ENCODE results near the gene JAZF1.

Gene JAZF1

GRCh38 chr7:28192786-28193585 is 12.4 kb upstream of the JAZF1 start:
- no peak for DNase-seq (ENCODE audit: low read depth)
- TF ChIP-seq CTCF (IDR thresholded peaks at IDR 0.05; ENCODE audit: low read length, missing control alignments): no peak
- no peak overlapping the region for H3K4me3 ChIP-seq (replicated peaks; ENCODE audit: low read depth, low read length)

GRCh38 chr7:28191751-28192150 is 11.2 kb upstream of the JAZF1 start:
- no peak for DNase-seq (ENCODE audit: low read depth)
- no peak for TF ChIP-seq CTCF (IDR thresholded peaks at IDR 0.05; ENCODE audit: low read length, missing control alignments)
- H3K4me3 ChIP-seq (replicated peaks; ENCODE audit: low read depth, low read length): no peak overlapping the region

DNA sequence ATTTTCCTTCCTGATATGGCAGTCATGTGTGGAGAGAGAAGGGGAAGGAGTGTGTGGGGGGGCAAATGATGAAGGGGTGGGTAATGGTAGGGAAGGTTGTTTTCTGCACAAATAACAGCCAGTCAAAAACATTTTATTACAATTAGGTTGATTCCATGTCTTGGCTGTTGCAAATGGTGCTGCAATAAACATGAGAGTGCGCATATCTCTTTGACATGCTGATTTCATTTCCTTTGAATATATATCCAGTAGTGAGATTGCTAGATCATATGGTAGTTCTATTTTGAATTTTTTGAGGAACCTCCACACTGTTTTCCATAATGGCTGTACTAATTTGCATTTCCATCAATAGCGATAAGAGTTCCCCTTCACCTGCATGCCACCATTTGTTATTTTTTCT is 10.6 kb upstream of the JAZF1 start:
- TF ChIP-seq CTCF (IDR thresholded peaks at IDR 0.05; ENCODE audit: low read length, missing control alignments): no peak
- H3K4me3 ChIP-seq (replicated peaks; ENCODE audit: low read depth, low read length): no peak overlapping the region
- DNase-seq (ENCODE audit: low read depth): no peak

DNA sequence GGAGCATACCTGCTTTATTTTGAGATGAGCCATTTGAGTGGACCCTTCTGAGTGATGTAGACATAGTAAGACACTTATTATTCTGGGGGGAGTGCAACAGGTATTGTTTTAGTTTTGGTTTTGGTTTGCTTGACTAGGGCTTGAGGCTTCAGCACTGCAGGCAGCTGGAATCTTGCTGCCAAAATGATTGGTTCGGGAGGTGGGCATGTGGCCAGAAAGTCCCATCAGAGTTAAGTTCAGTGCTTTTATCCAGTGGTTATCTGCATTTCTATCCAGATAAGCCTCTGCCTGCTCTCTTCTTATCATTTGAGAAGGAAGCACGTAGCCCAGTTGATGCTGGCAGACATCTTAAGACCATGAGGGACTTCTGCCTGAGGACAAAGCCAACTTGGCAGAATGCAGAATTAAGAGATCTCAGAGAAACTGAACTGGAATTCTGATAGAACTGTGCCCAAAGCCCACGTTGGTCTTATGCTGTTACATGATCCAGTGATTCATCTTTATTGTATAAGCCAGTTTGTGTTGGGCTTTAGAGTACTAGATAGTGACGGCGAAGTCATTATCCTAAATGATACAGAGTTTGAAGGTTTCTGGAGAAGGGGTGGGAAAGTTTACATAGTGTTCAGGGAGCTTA is 9.6 kb upstream of the JAZF1 start:
- H3K4me3 ChIP-seq (replicated peaks; ENCODE audit: low read depth, low read length): no peak overlapping the region
- TF ChIP-seq CTCF (IDR thresholded peaks at IDR 0.05; ENCODE audit: low read length, missing control alignments): no peak

DNA sequence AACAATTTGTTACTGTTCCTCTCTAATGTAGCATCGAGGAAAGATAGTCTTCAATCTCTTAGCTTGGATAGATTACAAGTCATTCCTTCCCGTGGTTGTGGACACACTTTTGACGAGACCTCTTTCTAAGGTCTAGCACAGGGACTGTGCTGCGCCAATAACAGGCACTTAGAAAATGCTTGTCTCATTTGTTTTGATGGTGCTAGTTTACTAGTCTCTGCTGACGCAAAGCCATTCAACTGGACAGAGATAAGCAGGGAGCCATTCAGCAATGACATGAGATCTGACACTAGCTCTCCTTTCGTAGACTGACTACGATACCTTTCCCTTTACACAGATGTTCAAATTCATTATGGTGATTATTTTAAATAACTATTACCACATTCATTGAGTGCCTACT is 6.4 kb upstream of the JAZF1 start:
- DNase-seq (ENCODE audit: low read depth): no peak
- H3K4me3 ChIP-seq (replicated peaks; ENCODE audit: low read depth, low read length): no peak overlapping the region
- TF ChIP-seq CTCF (IDR thresholded peaks at IDR 0.05; ENCODE audit: low read length, missing control alignments): no peak

More for the DNA sequence above, 9.6 kb upstream of the JAZF1 start:
- DNase-seq (ENCODE audit: low read depth): no peak

GRCh38 chr7:28183627-28184026 is 3.0 kb upstream of the JAZF1 start:
- TF ChIP-seq CTCF (IDR thresholded peaks at IDR 0.05; ENCODE audit: low read length, missing control alignments): no peak
- no peak for DNase-seq (ENCODE audit: low read depth)
- H3K4me3 ChIP-seq (replicated peaks; ENCODE audit: low read depth, low read length): no peak overlapping the region
